HG03439 (cell line): ENCODE measurements around the gene PCBP4.
"Not testable (repeated sequence)": the region's sequence is repeated elsewhere in the genome, so short reads cannot be mapped to it uniquely, and the experiment has no call there.

ENCODE experiments used
- ATAC-seq: cut with Tn5 transposase; IDR thresholded peaks from one replicate; pipeline ENCODE4 v1.9.1; 2021; ENCODE audit warnings: mild to moderate bottlenecking, moderate library complexity; ENCODE audit not compliant: unreplicated experiment

The PCBP4 gene

GRCh38 chr3:51941463-51941797 is 25.8 kb downstream of the PCBP4 start:
- no peak for ATAC-seq

GRCh38 chr3:51940648-51941462 is 26.4 kb downstream of the PCBP4 start:
- no peak for ATAC-seq

- no peak for ATAC-seq
Measured at GRCh38 chr3:51938780-51939425, 28.4 kb downstream of the PCBP4 start.

- no peak for ATAC-seq
Measured at GRCh38 chr3:51937611-51938450, 29.4 kb downstream of the PCBP4 start.

GRCh38 chr3:51937014-51937413 is 30.2 kb downstream of the PCBP4 start:
- no peak for ATAC-seq

GRCh38 chr3:51935886-51936755 is 31.1 kb downstream of the PCBP4 start:
- no peak for ATAC-seq

- ATAC-seq, result no peak
Measured at GRCh38 chr3:51934991-51935885, 32.0 kb downstream of the PCBP4 start.

GRCh38 chr3:51934139-51934850 is 33.0 kb downstream of the PCBP4 start:
- no peak for ATAC-seq

GRCh38 chr3:51933471-51934138 is 33.6 kb downstream of the PCBP4 start:
- no peak for ATAC-seq

GRCh38 chr3:51932471-51933370 is 34.5 kb downstream of the PCBP4 start:
- no peak for ATAC-seq

GRCh38 chr3:51931756-51932155 is 35.5 kb downstream of the PCBP4 start:
- ATAC-seq, result no peak

- no peak for ATAC-seq
Measured at GRCh38 chr3:51930439-51930838, 36.8 kb downstream of the PCBP4 start.

GRCh38 chr3:51929420-51930003 is 37.7 kb downstream of the PCBP4 start:
- ATAC-seq, result no peak

GRCh38 chr3:51928981-51929380 is 38.3 kb downstream of the PCBP4 start:
- ATAC-seq, result not testable (repeated sequence)

- ATAC-seq, result no peak
Measured at GRCh38 chr3:51928438-51928837, 38.8 kb downstream of the PCBP4 start.

GRCh38 chr3:51927061-51927977 is 39.9 kb downstream of the PCBP4 start:
- ATAC-seq, result no peak
